ENCODE results near the gene DISP3. TPM values are rescaled to one million over a fixed set of nuclear protein-coding genes. Genes with fewer than 3 reads are reported as not detected.

The DISP3 gene
- polyA plus RNA-seq, 1 of the 3 experiments (the other 2 are of a cell fraction) = 0.08 TPM

- Histone ChIP-seq H3K9me3 (no peaks in the 10 kb centered on the region), H3K27ac (ENCODE audit: low read depth in 2 of 2, low read length in 1 of 2) (no peak overlapping the region), H3K9me2 (no peaks in the 10 kb centered on the region), H3K9ac (no peak overlapping the region), H3K27me3 (ENCODE audit: insufficient read depth) (no peaks in the 10 kb centered on the region), H3K4me2 (no peak overlapping the region), H4K20me1 (ENCODE audit: insufficient read depth) (no peaks in the 10 kb centered on the region), H3K36me3 (replicated peaks in 1 of 2; ENCODE audit: control insufficient read depth in 1 of 2, insufficient read depth in 2 of 2, low read length in 1 of 2) (no peaks in the 10 kb centered on the region), H3K4me1 (ENCODE audit: control insufficient read depth in 1 of 2, insufficient read depth in 2 of 2, low read depth in 1 of 2, low read length in 1 of 2) (no peaks in the 10 kb centered on the region), H3F3A (replicated peaks; ENCODE audit: insufficient read depth) (no peaks in the 10 kb centered on the region), H3K4me3 (ENCODE audit: low read depth in 2 of 2, low read length in 1 of 2) (no peak overlapping the region), H2AFZ (ENCODE audit: low read depth) (no peak overlapping the region), H3K79me2 (ENCODE audit: insufficient read depth) (no peaks in the 10 kb centered on the region)
- no peak for DNase-seq
- ChIA-PET POLR2A (no interaction called here), CTCF (interaction anchor here (1.3 to 2.1 kb wide), 2 partner anchors 24 to 114 kb away, joined by 3 to 4 read pairs; no protein-coding TSS in a partner anchor)
- WGBS (ENCODE audit: low lambda C conversion rate) = 26% methylated on average over 3 of the region's 10 CpGs
- TF ChIP-seq IRF3 (IDR thresholded peaks at IDR 0.05; ENCODE audit: low read depth, low read length) = no peak
- TF ChIP-seq, protein P1, sequence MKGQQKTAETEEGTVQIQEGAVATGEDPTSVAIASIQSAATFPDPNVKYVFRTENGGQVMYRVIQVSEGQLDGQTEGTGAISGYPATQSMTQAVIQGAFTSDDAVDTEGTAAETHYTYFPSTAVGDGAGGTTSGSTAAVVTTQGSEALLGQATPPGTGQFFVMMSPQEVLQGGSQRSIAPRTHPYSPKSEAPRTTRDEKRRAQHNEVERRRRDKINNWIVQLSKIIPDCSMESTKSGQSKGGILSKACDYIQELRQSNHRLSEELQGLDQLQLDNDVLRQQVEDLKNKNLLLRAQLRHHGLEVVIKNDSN (IDR thresholded peaks at IDR 0.05; ENCODE audit: borderline replicate concordance, low read depth) = no peak
Observed at GRCh38 chr1:11531943-11532342, 53.0 kb downstream of the DISP3 start.

DNA sequence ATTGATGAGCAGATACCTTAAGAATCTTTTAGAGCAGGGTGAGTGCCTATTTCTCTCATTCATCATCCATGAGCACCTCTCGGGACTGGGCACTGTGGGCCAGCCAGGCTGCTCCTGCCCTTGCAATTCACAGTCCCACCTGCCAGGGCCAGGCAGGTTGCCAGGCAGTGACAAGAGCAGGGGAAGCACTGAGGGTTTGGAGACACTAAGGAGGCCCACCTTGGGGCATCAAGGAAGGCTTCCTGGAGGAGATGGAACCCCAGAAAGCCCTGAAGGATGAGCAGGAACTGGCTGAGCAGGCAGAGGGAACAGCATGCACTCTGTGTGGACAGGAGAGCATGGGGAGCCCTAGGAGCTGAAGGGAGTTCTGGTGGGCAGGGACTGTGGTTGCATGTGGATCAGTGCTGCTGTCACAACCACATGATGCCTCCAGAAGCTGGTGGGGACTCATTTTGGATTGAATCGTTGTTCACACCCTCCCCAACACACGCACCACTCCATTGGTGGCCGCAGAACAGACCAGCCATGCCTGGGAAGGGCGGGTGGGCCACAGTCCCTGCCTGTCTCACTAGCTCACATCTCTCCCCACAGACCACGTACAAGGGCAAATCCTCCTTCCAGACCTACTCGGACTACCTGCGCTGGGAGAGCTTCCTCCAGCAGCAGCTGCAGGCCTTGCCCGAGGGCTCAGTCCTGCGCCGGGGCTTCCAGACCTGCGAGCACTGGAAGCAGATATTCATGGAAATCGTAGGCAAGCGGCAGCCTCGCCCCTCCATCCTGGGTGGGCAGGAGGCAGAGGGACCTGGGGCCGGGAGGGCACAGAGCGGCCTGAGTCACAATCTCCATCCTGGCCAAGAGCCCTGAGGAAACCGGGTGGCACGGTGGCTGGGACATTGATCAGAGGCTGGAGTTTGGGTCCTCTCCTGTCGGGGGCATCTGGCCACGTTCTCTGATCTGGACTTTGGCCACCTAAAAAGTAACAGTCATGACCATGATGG lies 55.1 kb downstream of the DISP3 start:
- WGBS (ENCODE audit: low lambda C conversion rate) = 59% methylated on average over 9 of the region's 21 CpGs
- no peak for TF ChIP-seq FOSL2 (IDR thresholded peaks at IDR 0.05; ENCODE audit: borderline replicate concordance, low read depth)
- Histone ChIP-seq H3K4me2 (no peak overlapping the region), H4K20me1 (ENCODE audit: insufficient read depth) (no peaks in the 10 kb centered on the region), H3K36me3 (replicated peaks in 1 of 2; ENCODE audit: control insufficient read depth in 1 of 2, insufficient read depth in 2 of 2, low read length in 1 of 2) (no peaks in the 10 kb centered on the region), H3K79me2 (ENCODE audit: insufficient read depth) (no peaks in the 10 kb centered on the region), H3K9me2 (no peaks in the 10 kb centered on the region), H3K27me3 (ENCODE audit: insufficient read depth) (no peaks in the 10 kb centered on the region), H3K4me1 (ENCODE audit: control insufficient read depth in 1 of 2, insufficient read depth in 2 of 2, low read depth in 1 of 2, low read length in 1 of 2) (no peaks in the 10 kb centered on the region), H3K9me3 (no peaks in the 10 kb centered on the region), H2AFZ (ENCODE audit: low read depth) (no peak overlapping the region), H3K27ac (ENCODE audit: low read depth in 2 of 2, low read length in 1 of 2) (no peak overlapping the region), H3K4me3 (ENCODE audit: low read depth in 2 of 2, low read length in 1 of 2) (no peak overlapping the region), H3K9ac (no peak overlapping the region), H3F3A (replicated peaks; ENCODE audit: insufficient read depth) (no peaks in the 10 kb centered on the region)
- CTCF ChIA-PET = interaction anchor here (1.1 kb wide), 1 partner anchor 27 kb away, joined by 3 read pairs; no protein-coding TSS in a partner anchor
- no peak for DNase-seq
- POLR2A ChIA-PET = no interaction called here

- no peaks in the 10 kb centered on the region for H4K20me1 ChIP-seq (ENCODE audit: insufficient read depth)
- no peaks in the 10 kb centered on the region for H3K27me3 ChIP-seq (ENCODE audit: insufficient read depth)
- H3K79me2 ChIP-seq (ENCODE audit: insufficient read depth) = no peaks in the 10 kb centered on the region
- no peak overlapping the region for H3K4me3 ChIP-seq (ENCODE audit: low read depth in 2 of 2, low read length in 1 of 2)
- 61% methylated on average over 7 of the region's 17 CpGs for WGBS (ENCODE audit: low lambda C conversion rate)
- no peak overlapping the region for H3K4me2 ChIP-seq
- H3K4me1 ChIP-seq (ENCODE audit: control insufficient read depth in 1 of 2, insufficient read depth in 2 of 2, low read depth in 1 of 2, low read length in 1 of 2) = peaks cover 0 to 2% of the 10 kb centered on the region in 2 experiments; a peak in 1 of 4 replicates
- no peak for DNase-seq
- H3K9ac ChIP-seq = no peak overlapping the region
- H3K36me3 ChIP-seq (replicated peaks in 1 of 2; ENCODE audit: control insufficient read depth in 1 of 2, insufficient read depth in 2 of 2, low read length in 1 of 2) = no peaks in the 10 kb centered on the region
- CTCF ChIA-PET = interaction anchor here (1.1 kb wide), 1 partner anchor 26 kb away, joined by 3 read pairs; no protein-coding TSS in a partner anchor
- no peak overlapping the region for H2AFZ ChIP-seq (ENCODE audit: low read depth)
- H3K27ac ChIP-seq (ENCODE audit: low read depth in 2 of 2, low read length in 1 of 2) = no peak overlapping the region
- H3F3A ChIP-seq (replicated peaks; ENCODE audit: insufficient read depth) = no peaks in the 10 kb centered on the region
- no peaks in the 10 kb centered on the region for H3K9me2 ChIP-seq
- no peaks in the 10 kb centered on the region for H3K9me3 ChIP-seq
- POLR2A ChIA-PET = no interaction called here
- TF ChIP-seq ZBTB33 (IDR thresholded peaks at IDR 0.05; ENCODE audit: borderline replicate concordance, low read depth) (no peak), EZH2phosphoT487 (IDR thresholded peaks at IDR 0.05; ENCODE audit: borderline replicate concordance, low read depth) (no peak), RXRA (IDR thresholded peaks at IDR 0.05; ENCODE audit: borderline replicate concordance, low read depth) (no peak), MXI1 (IDR thresholded peaks at IDR 0.05; ENCODE audit: low read depth, low read length) (no peak), REST (IDR thresholded peaks at IDR 0.05; ENCODE audit: low read depth, low read length) (no peak), MEF2A (IDR thresholded peaks at IDR 0.05; ENCODE audit: borderline replicate concordance, low read depth) (no peak), RCOR1 (IDR thresholded peaks at IDR 0.05; ENCODE audit: low read length) (no peak), FOXM1 (IDR thresholded peaks at IDR 0.05; ENCODE audit: low read depth) (no peak), JUND (IDR thresholded peaks at IDR 0.05) (no peak)
Observed at GRCh38 chr1:11534846-11535245, 55.9 kb downstream of the DISP3 start.
